SIG-M5 (cell line): ENCODE measurements around the gene DPP7.
"Not testable (repeated sequence)": the region's sequence is repeated elsewhere in the genome, so short reads cannot be mapped to it uniquely, and the experiment has no call there.

Experiments
- DNase-seq: peaks from one replicate; lab custom pipeline; 2025; lab: John Stamatoyannopoulos, UW

Gene DPP7

GRCh38 chr9:137147793-137148160 is 33.2 kb upstream of the DPP7 start:
- DNase-seq = no peak

GRCh38 chr9:137147091-137147792 is 32.7 kb upstream of the DPP7 start:
- no peak for DNase-seq

GRCh38 chr9:137146527-137146918 is 32.0 kb upstream of the DPP7 start:
- DNase-seq = no peak

- DNase-seq = no peak
These were observed 31.4 kb upstream of the DPP7 start for GRCh38 chr9:137145731-137146526.

GRCh38 chr9:137143459-137143858 is 28.9 kb upstream of the DPP7 start:
- no peak for DNase-seq

- no peak for DNase-seq
These were observed 27.7 kb upstream of the DPP7 start for GRCh38 chr9:137141976-137142936.

GRCh38 chr9:137141050-137141810 is 26.7 kb upstream of the DPP7 start:
- DNase-seq = no peak

GRCh38 chr9:137140151-137141012 is 25.8 kb upstream of the DPP7 start:
- DNase-seq = no peak

GRCh38 chr9:137139468-137140150 is 25.1 kb upstream of the DPP7 start:
- DNase-seq = no peak

GRCh38 chr9:137138722-137139467 is 24.4 kb upstream of the DPP7 start, which contains the start of gene GRIN1:
Gene GRIN1, plus strand, starts transcription at chr9:137139154. Its CDS starts 333 bp downstream, at chr9:137139487.
- no peak for DNase-seq

- no peak for DNase-seq
These were observed 23.7 kb upstream of the DPP7 start for GRCh38 chr9:137138058-137138721.

GRCh38 chr9:137136881-137137607 is 22.5 kb upstream of the DPP7 start:
- DNase-seq = no peak

GRCh38 chr9:137136261-137136880 is 21.8 kb upstream of the DPP7 start:
- no peak for DNase-seq

- not testable (repeated sequence) for DNase-seq
These were observed 20.6 kb upstream of the DPP7 start for GRCh38 chr9:137135154-137135553.

- no peak for DNase-seq
These were observed 19.7 kb upstream of the DPP7 start for GRCh38 chr9:137134191-137134590.

- DNase-seq = no peak
These were observed 15.7 kb upstream of the DPP7 start for GRCh38 chr9:137130176-137130755.
